ENCODE measurements around the gene SCD5.

SCD5 gene

GRCh38 chr4:82624819-82625218 lies 173.8 kb downstream of the SCD5 start:
- DNase-seq, result no peak

GRCh38 chr4:82623121-82623683 lies 175.4 kb downstream of the SCD5 start:
- DNase-seq, result no peak

- no peak for DNase-seq
Measured at GRCh38 chr4:82621251-82621650, 177.3 kb downstream of the SCD5 start.

- no peak for DNase-seq
Measured at GRCh38 chr4:82620126-82620735, 178.4 kb downstream of the SCD5 start.

- DNase-seq, result no peak
Measured at GRCh38 chr4:82618103-82618720, 180.4 kb downstream of the SCD5 start.

GRCh38 chr4:82614838-82615449 lies 183.7 kb downstream of the SCD5 start:
- DNase-seq, result no peak

- DNase-seq, result no peak
Measured at GRCh38 chr4:82613121-82613520, 185.5 kb downstream of the SCD5 start.

GRCh38 chr4:82611982-82612381 lies 186.6 kb downstream of the SCD5 start:
- no peak for DNase-seq

GRCh38 chr4:82611527-82611926 lies 187.1 kb downstream of the SCD5 start:
- no peak for DNase-seq

- DNase-seq, result no peak
Measured at GRCh38 chr4:82610041-82610440, 188.6 kb downstream of the SCD5 start.

- no peak for DNase-seq
Measured at GRCh38 chr4:82606622-82607021, 192.0 kb downstream of the SCD5 start.

- DNase-seq, result no peak
Measured at GRCh38 chr4:82604522-82604921, 194.1 kb downstream of the SCD5 start.

GRCh38 chr4:82601242-82602015 lies 197.2 kb downstream of the SCD5 start:
- no peak for DNase-seq

- DNase-seq, result no peak
Measured at GRCh38 chr4:82599336-82599735, 199.3 kb downstream of the SCD5 start.

- DNase-seq, result no peak
Measured at GRCh38 chr4:82594456-82594855, 204.1 kb downstream of the SCD5 start.

- DNase-seq, result no peak
Measured at GRCh38 chr4:82593411-82593810, 205.2 kb downstream of the SCD5 start.

- DNase-seq, result no peak
Measured at GRCh38 chr4:82592639-82593038, 206.0 kb downstream of the SCD5 start.

- DNase-seq, result no peak
Measured at GRCh38 chr4:82591592-82591991, 207.0 kb downstream of the SCD5 start.

GRCh38 chr4:82589756-82590155 lies 208.8 kb downstream of the SCD5 start:
- DNase-seq, result no peak

GRCh38 chr4:82588771-82589270 lies 209.8 kb downstream of the SCD5 start:
- no peak for DNase-seq

- DNase-seq, result no peak
Measured at GRCh38 chr4:82587826-82588540, 210.6 kb downstream of the SCD5 start.

- DNase-seq, result no peak
Measured at GRCh38 chr4:82585690-82586435, 212.7 kb downstream of the SCD5 start.
